ENCODE measurements around the gene HMGCLL1.

HMGCLL1 gene

GRCh38 chr6:55524441-55524840 lies 54.6 kb downstream of the HMGCLL1 start:
- H3K36me3 ChIP-seq: no peaks in the 10 kb centered on the region
- H3K4me3 ChIP-seq (ENCODE audit: low read depth, low read length): no peak overlapping the region
- no peaks in the 10 kb centered on the region for H3K4me1 ChIP-seq
- H3K9me3 ChIP-seq: no peaks in the 10 kb centered on the region
- no peaks in the 10 kb centered on the region for H3K27me3 ChIP-seq
- DNase-seq: no peak
- TF ChIP-seq, protein P1, sequence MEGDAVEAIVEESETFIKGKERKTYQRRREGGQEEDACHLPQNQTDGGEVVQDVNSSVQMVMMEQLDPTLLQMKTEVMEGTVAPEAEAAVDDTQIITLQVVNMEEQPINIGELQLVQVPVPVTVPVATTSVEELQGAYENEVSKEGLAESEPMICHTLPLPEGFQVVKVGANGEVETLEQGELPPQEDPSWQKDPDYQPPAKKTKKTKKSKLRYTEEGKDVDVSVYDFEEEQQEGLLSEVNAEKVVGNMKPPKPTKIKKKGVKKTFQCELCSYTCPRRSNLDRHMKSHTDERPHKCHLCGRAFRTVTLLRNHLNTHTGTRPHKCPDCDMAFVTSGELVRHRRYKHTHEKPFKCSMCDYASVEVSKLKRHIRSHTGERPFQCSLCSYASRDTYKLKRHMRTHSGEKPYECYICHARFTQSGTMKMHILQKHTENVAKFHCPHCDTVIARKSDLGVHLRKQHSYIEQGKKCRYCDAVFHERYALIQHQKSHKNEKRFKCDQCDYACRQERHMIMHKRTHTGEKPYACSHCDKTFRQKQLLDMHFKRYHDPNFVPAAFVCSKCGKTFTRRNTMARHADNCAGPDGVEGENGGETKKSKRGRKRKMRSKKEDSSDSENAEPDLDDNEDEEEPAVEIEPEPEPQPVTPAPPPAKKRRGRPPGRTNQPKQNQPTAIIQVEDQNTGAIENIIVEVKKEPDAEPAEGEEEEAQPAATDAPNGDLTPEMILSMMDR (IDR thresholded peaks at IDR 0.05; ENCODE audit: low read depth, low read length): no peak

DNA sequence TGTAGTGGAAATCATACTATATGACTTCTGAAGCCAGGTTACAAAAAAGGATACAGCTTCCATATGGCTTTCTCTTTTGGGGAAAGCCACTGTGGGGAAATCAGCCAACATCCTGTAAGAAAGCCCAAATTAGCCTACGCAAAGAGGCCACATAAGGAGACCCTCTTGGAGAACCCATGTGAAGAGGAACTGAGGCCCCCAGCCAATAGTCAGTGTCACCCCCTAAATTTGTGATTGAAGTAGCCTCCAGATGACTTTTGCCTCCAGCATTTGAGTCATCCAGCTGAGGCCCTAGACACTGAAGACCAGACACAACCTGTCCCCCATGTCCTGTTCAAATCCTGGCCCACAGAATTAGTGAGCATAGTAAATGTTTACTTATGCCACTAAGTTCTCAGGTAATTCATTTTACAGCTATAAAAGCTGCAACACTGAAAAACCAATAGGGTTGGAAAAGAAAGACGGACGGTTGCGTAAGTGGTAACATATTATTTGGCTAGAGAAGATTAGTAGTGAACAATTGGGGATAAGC lies 60.4 kb downstream of the HMGCLL1 start:
- no peaks in the 10 kb centered on the region for H3K36me3 ChIP-seq
- H3K4me1 ChIP-seq: no peaks in the 10 kb centered on the region
- H3K4me3 ChIP-seq (ENCODE audit: low read depth, low read length): no peak overlapping the region
- H3K27me3 ChIP-seq: no peaks in the 10 kb centered on the region
- H3K9me3 ChIP-seq: no peaks in the 10 kb centered on the region
- TF ChIP-seq, protein P1 (IDR thresholded peaks at IDR 0.05; ENCODE audit: low read depth, low read length): no peak
- no peak for DNase-seq

DNA sequence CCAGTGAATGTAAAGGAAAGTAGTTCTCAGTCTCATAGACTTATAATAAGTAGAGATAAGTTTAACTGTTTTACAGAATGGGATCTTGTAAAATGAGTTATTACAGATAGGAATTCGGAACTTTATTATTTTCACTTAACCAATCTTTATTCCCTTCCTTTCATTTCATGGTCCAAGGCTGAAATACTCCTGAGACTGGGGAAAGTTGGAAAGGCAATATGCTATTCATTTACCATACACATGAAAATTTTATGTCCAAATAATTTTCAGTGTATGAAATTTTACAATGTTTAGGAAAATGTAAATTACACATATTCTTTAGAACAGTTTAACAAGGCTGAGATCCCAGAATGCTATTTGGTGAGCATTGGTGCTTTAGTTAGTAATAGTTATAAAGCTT lies 62.3 kb downstream of the HMGCLL1 start:
- H3K27me3 ChIP-seq: no peaks in the 10 kb centered on the region
- TF ChIP-seq, protein P1 (IDR thresholded peaks at IDR 0.05; ENCODE audit: low read depth, low read length): no peak

GRCh38 chr6:55512904-55513303 lies 66.1 kb downstream of the HMGCLL1 start:
- Histone ChIP-seq H3K9me3 (no peaks in the 10 kb centered on the region), H3K36me3 (no peaks in the 10 kb centered on the region), H3K27me3 (no peaks in the 10 kb centered on the region), H3K4me1 (no peaks in the 10 kb centered on the region), H3K4me3 (ENCODE audit: low read depth, low read length) (no peak overlapping the region)
- TF ChIP-seq, protein P1 (IDR thresholded peaks at IDR 0.05; ENCODE audit: low read depth, low read length): no peak
- DNase-seq: no peak

More for the DNA sequence above, 62.3 kb downstream of the HMGCLL1 start:
- DNase-seq: no peak
- H3K9me3 ChIP-seq: no peaks in the 10 kb centered on the region
- H3K4me3 ChIP-seq (ENCODE audit: low read depth, low read length): no peak overlapping the region
- no peaks in the 10 kb centered on the region for H3K4me1 ChIP-seq
- H3K36me3 ChIP-seq: no peaks in the 10 kb centered on the region

DNA sequence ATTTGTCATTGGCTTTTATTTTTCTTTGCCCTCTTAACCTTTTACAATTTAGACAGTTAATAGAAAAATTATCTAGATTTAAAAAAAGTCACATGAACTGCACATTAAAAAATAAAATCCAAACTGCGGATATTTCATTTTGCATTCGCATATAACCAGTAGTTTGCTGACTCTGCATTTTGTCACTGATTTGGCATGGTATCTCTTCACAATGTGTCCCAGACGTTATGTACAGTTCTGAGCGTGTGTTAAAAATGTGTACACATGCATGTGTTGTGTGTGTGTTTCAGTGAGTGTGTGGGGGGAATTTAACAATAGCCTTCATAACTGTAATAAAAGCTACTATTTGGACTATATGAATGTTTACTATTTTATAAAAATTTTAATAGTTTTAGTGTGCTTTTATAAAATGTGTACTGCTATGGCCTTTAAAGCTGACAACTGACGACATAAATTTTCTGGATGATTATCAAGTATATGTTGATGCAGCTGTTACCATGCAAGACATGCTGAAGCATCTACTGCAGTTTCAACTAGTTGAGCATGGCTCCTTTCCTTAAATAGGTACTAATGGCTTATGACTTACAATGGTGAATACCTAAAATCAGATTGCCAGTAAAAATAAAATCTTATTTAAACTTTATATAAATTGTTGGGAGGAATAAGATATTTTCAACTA lies 67.7 kb downstream of the HMGCLL1 start:
- Histone ChIP-seq H3K9me3 (no peaks in the 10 kb centered on the region), H3K4me1 (no peaks in the 10 kb centered on the region), H3K4me3 (ENCODE audit: low read depth, low read length) (no peak overlapping the region), H3K27me3 (no peaks in the 10 kb centered on the region), H3K36me3 (no peaks in the 10 kb centered on the region)
- DNase-seq: no peak
- TF ChIP-seq, protein P1 (IDR thresholded peaks at IDR 0.05; ENCODE audit: low read depth, low read length): no peak

- DNase-seq: no peak
- Histone ChIP-seq H3K4me1 (no peaks in the 10 kb centered on the region), H3K36me3 (no peaks in the 10 kb centered on the region), H3K9me3 (no peaks in the 10 kb centered on the region), H3K4me3 (ENCODE audit: low read depth, low read length) (no peak overlapping the region), H3K27me3 (no peaks in the 10 kb centered on the region)
- TF ChIP-seq, protein P1 (IDR thresholded peaks at IDR 0.05; ENCODE audit: low read depth, low read length): no peak
These were observed 79.4 kb downstream of the HMGCLL1 start for GRCh38 chr6:55499591-55499990.
